ENCODE results near the gene SETD2.
A peak's percentile ranks its signal among the peaks of the same experiment; 100 is the strongest.

Gene SETD2

DNA sequence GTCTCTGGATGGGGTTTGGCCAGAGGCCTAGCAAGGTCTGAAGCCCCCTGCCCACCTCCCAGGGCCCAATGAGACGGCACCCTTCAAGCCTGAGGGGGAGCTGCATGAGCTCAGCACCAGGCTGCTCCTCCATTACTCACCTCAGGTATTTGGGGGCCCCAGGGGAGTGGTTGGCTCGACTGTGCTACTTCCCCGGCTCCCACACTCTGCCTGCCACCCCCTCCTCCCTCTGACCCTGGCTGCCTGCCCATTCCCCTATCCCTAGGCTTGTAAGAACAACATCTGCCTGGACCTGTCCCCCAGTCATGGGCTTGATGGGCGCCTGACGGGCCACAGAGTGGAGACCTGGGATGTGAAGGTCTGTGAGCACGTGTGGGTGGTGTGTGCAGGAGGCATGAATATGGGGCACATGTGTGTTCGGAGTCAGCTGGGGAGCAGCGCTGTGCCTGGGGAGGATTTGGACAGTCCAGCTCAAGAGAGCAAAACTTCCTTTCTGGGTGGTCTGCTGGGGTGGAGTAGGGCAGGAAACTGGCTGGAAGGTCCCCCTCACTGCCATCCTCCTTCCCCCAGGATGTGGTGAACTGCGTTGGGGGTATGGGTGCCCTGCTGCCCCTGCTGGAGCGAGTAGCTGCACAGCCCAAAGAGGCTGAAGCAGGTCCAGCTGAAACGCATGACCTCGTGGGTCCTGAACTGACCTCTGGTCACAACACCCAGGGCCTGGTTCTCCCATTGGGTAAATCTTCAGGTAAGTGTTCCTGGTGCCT lies 167.0 kb downstream of the SETD2 start:
- no peak for DNase-seq

DNA sequence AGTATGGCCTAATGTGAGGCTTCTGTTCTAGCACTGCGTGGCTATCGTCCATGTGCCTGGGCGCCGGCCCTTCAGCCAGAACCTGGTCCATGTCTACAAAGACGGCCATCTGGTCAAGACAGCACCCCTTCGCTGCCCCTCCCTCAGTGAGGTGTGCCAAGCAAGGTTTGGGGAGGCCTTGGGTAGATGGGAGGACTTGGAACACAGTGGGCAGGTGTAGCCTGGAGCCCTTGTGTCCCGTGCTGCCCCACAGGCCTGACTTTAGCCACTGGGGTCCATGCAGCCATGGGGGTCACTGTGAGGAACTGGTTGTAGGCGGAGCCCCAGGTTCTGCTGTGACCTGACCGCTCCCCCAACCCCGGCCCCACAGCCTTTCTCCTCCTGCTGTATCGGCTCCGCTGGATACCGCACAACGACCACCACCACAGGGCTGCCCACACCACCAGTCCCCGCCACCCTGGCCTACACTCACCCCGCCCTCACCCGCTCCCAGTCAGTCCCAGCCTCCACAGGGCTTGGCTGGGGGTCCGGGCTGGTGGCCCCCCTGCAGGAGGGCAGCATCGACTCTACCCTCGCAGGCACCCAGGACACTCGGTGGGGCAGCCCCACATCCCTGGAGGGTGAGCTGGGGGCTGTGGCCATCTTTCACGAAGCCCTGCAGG lies 167.9 kb downstream of the SETD2 start:
- no peak for DNase-seq

DNA sequence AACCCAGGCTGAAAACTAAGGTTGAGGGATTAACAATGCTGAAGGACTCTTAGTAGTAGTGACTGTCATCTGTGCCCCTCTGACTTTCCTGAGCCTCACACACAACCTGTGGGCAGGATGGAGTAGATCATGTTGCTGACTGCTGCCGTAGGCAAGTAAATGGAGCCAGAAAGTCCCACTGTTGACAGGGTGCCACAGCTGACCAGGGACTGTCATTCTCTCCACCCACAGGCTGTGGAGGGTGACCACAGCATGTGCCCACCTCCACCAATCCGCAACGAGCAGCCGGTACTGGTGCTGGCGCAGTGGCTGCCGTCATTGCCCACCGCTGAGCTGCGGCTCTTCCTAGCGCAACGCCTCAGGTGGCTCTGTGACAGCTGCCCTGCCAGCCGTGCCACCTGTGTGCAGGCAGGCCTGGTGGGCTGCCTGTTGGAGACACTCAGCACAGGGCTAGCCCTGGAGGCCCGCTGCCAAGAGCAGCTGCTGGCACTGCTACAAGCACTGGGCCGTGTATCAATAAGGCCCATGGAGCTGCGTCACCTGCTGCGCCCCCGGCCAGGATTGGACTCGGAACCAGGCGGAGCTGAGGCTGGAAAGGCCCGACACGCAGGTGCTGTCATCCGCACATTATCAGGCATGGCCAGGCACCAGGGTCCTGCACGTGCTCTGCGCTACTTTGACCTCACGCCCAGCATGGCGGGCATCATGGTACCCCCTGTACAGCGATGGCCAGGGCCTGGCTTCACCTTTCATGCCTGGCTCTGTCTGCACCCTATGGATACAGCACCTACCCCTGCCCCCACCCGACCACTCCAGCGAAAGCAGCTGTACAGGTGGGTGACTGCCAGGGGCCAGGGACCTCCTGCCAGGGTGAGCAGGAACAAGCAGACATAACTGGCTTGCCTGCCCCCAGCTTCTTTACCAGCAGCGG lies 168.8 kb downstream of the SETD2 start:
- DNase-seq, result no peak

DNA sequence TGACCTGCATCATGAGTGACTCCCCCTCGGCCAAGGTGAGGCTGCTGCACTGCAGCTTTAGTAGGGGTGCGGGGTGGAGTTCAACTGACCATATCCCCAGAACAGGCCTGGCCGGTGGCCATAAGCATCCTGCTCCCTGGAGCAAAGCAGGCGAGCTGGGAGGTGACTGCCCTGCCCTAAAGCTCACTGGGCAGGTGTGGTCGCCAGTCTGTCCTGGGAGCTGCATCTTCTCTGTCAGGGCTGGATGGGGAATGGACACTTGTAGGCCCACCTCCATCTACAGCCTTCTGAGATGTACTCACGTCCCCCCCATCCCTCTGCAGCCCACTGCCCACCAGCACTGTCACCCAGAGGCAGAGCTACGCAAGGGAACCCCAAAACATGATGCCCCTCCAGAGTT lies 169.9 kb downstream of the SETD2 start:
- DNase-seq, result no peak

DNA sequence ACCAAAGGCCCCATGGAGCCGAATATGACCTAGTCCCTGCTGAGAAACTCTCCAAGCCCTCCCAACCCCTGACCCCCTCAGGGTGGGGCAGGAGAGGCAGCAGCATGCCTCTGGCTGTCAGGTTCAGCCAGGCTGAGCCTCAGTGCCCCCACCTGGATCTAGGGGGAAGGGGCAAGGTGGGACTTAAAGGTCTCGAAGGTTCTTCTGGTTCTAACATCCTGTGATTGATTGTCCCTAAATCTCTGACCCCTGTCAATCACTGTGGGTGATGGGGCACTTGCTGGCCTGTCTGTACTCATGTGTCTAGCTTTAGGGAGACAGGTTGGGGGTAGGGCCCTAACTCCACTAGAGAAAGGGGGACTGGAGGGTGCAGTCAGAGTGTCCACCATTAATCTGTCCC lies 170.6 kb downstream of the SETD2 start:
- DNase-seq, result no peak

DNA sequence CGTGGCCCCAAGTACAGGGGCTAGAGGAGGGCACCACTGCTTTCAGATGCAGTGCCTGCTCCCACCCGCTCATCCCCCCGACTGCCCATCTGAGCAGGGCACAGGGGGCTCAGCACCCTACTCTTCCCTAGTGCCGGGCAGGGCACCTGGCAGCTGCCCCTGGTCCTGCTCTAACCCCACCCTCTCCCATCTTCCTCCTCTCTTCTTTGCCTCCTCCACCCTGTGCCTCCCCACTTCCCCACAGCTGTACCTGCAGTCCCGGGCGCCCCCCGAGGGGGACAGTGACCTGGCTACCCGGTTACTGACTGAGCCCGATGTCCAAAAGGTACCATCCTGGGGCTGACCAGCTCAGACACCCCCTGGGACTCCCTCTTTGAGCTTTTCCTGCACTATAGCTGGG lies 171.7 kb downstream of the SETD2 start:
- no peak for DNase-seq

DNA sequence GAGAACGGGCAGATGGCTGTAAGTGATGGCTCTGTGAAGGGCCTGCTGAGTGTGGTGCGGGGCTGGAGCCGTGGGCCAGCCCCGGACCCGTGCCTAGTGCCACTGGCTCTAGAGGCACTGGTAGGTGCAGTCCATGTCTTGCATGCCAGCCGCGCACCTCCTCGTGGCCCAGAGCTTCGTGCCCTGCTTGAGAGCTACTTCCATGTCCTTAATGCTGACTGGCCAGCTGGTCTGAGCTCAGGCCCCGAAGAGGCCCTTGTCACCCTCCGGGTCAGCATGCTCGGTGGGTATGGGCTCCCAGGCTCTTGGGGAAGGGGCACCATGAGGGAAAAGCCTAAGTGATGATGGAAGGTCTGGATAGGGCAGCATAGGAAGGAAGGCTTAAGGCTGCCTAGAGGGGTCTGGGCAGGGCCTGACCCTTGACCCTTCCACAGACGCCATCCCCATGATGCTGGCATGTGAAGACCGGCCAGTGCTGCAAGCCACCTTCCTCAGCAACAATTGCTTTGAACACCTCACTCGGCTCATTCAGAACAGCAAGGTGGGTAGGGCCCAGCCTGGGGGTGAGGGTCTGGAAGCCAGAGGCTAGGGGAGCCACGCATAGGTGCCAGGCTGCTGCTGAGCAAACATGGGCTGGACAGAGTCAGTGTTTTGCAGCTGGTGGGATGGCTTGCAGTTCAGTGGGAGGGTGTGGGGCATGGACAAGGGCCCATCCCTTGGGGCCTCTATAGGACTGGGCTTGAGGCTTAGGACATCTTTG lies 172.3 kb downstream of the SETD2 start:
- no peak for DNase-seq

DNA sequence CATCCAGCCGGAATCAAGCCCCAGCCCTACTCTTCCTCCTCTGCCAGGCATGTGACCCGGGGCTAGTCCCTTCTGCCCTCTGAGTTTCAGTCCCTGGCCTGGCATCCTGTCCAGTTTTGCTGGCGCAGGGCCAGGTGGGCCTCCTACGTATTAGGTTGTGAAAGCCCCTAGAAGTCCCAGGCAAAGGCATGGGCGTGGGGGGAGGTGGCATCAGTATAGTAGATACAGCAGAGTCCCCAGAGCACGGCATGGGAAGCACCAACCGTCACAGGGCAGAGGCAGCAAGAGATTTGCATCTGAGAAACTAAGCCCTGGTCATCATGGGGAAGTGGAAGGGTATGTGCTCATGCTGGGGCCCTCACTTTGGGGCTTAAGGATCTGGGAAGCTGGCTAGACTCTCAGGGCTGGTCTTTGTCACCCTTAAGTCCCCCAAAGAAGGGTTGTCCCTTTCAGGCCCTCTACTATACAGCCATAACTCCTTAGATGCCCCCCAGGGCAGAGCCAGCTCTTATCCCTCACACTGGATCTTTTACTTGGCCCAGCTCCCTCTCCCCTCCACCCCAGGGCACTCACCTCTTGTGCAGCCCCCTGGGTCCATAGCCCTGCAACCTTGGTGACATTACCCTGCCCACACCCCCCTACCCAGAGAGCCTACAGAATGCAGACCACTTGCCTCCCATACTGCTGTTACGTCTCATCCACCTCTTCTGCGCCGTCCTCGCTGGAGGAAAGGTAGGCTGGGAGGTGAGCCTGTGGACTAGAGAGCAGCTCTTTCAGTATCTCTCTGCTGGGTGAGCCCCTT lies 173.1 kb downstream of the SETD2 start:
- no peak for DNase-seq

DNA sequence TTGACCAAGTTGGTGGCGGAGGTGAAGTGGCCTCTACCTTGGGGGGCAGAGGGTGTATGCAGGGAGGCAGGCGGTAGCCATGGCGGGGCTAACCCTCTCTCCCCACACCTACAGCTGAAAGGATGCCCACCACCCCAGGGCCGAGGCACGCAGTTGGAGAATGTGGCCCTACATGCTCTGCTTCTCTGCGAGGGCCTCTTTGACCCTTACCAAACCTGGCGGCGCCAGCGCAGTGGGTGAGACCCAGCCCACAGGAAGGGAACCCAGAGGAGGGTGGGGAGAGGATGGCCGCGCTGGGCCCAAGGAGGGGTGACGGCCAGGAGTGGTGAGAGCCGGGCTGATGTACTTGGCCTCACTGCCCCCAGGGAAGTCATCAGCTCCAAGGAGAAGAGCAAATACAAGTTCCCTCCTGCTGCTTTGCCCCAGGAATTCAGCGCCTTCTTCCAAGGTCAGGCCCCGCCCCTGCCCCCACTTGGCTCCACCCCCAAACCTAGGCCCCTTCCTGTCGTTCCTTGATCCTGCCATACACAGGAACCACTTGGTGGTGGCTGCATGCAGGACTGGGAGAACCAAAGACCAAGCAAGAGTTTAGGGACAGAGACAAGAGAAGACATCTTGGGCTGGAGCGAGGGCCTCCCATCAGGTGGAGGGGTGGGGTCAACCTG lies 174.6 kb downstream of the SETD2 start:
- no peak for DNase-seq

DNA sequence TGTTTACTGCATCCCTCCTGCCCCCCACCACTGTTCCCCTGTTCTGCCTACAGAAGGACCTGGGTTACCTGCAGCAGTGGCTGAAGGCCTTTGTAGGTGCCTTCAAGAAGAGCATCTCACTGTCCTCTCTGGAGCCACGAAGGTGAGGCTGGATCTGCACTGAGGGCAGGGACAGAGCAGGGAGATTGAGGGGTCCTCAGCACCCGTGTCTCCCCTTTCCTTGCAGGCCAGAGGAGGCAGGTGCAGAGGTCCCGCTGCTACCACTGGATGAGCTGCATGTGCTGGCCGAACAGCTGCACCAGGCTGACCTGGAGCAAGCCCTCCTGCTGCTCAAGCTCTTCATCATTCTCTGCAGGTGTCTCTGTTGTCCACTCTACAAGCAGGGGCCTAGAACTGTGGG lies 175.3 kb downstream of the SETD2 start:
- no peak for DNase-seq

DNA sequence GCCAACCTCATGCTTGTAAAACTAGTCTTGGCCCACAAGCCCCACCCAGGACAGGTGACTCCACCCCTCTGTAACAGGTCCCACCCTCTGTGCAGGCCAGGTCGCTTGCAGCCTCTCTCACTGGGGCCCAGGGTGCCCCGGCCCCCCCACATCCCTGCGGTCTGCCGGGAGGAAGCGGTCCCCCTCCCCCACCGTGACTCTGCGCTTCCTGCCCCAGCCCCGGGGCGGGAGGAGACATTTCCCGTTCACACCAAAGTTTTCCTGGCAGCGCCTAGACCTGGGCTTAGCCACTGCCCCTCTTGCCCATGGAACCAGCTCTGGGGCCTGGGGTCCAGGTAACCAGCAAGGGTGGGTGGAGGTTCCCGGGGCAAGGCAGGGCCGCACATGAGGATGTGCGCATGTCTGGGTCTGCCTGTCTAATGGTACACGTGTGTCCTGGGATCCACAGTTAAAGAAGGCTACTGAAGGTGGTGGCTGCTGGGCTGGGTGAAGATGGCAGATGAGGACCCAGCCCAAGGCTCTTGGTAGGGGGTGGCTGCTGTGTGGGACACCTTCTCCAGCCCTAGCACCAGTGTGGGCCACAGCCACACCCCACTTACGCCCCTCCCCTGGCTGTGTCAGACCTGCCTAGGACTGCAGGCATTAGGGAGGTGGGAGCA lies 176.0 kb downstream of the SETD2 start:
- peak in 1 of 2 experiments; percentile 19 for DNase-seq

DNA sequence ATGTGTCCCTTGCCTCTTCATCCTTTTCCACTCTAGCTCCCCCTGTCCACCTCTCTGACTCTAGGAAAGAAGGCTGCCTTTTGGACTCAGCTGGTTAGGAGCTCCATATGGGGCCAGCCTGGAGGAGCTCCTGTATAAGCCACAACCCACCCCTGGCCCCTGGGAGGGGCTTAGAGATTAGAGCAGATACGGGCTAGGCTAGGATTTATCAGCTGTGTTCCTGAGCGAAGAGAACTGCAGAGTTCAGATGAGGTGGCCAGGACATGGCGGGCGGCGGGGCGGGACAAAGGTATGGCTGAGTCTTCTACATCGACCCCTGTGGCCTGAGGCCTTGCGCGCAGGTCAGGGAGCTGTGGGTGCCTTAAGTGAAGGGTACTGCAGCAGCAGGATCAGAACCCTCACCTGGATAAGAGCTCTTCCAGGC lies 176.6 kb downstream of the SETD2 start:
- DNase-seq, result no peak

DNA sequence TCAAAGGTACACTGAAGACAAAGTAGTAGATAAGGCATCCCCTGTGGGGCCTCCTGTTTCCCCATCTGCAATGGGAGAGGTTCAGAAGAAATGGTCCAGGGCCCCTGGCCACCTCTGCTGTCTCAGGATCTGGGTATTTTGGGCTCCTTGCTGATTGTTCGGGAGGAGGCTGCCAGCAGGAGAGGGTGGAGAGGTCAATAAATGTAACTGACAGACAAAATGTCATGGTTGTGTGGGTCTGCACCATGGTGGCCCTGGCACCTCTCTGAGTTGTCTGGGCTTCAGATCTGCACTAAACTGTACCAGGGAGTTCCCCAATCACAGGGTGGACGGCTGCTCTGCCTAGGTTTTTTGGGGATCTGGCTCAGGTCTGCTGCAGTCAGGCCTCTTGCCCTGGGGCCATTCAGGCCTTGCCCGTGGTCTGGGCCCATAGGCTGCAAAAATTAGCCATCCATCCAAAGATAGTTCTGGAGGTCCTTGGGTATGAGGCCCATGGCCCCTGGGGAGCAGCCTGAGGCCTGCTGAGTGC lies 177.1 kb downstream of the SETD2 start:
- no peak for DNase-seq

DNA sequence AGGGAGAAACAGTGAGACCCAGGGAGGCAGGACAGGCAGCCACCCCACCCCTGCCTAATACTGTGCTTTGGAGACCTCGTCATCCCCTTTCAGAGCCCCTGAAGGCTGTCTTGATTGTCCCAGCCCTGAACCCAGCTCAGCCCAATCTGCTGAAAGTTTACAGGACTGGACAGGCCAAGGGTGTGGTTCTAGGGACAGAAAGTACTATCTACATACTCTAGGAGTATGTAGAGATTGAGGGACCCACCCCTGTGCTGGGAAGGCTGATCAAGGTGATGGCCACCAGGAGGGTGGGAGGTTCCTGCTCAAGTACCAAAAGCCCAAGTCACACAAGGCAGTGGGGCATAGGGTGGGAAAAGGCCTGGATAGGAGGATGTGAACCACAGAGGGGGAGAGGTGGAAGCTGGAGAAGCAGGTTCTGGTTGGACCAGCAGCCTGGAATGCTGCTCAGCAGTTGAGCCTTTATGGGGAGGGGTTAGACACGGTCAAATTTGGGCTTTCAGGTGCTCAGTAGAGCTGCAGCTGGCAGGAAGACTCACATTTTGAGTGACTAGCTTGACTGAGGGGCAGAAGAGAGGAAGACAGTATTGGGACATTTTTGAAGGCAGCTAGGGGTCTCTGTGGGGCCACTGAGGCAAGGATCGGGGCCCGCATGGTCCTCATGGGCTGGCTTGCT lies 177.7 kb downstream of the SETD2 start:
- DNase-seq, result no peak

DNA sequence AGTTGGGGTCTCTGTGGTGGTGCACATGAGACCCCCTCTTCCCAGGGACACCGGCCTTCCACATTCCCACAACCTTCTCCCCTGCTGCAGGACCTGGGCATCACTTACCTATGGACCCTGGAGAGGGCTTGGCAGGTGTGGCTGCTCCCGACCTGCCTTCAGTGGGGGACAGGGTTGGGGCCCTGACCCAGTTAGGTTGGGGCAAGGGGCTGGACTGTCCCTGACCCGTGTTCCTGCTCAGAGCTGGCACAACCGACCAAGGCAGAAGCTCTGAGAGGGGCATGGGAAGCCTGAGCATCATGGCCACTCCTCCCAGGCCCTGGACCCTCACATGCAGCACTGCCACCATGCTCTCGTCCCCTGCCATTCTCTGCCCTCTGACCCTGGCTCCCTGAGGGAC lies 178.3 kb downstream of the SETD2 start:
- no peak for DNase-seq

DNA sequence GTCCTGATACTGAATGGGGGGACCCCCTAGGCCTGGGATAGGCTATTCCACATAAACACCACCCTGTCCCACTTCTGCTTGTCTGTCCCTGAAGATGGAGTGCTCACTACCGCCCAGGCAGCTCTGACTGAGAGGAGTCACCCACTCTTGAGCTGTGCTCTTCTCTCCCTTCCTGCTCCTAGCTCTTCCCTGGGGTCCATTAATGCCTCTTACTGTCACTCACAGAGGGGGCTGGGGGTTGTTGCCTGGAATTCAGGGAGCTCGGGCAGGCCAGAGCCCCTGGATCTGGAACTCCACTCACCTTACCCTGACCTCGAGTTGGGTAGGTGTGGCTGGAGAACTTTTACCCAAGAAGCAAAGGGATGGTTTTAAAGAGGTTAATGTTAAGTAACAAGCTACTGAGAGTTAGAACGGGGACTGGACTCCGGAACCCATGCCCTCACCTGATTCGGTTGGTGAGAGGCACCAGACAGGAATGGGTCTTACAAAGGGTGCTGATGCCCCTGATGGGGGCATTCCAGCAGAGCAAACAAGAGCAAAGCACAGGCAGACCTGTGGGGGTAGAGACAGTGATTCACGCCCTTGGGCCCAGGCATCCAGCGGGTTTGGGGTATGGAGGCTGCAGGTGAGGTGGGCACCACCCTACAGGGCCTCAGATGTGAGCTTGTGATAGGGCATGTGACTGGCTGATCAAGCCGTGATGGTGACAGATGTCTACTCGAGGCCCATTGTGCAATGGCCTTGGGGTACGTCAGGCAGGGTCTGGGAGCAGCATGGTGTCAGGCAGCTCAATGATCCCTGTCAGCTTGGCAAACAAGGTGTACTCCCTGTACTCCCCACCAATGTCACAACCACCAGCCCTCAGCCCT lies 179.1 kb downstream of the SETD2 start:
- DNase-seq, result no peak

DNA sequence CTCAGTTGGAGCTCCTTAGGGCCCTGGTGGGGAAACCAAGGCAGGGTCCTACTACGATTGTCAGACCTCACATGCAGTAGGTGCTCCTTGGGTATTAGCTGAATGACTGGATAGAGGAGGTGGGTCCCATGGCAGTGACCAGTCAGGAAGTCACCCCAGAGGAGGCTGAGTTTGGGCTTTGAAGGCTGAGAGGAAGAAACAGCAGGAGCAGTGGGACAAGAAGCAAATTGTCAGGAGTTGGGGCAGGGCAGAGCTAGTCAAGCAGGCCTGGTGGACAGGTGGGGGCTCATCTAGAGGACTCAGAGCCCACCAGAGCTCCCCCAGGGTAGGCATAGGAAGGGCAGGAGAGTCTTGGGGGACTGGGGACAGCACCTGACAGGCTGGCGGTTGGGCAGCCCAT lies 181.4 kb downstream of the SETD2 start:
- no peak for DNase-seq

DNA sequence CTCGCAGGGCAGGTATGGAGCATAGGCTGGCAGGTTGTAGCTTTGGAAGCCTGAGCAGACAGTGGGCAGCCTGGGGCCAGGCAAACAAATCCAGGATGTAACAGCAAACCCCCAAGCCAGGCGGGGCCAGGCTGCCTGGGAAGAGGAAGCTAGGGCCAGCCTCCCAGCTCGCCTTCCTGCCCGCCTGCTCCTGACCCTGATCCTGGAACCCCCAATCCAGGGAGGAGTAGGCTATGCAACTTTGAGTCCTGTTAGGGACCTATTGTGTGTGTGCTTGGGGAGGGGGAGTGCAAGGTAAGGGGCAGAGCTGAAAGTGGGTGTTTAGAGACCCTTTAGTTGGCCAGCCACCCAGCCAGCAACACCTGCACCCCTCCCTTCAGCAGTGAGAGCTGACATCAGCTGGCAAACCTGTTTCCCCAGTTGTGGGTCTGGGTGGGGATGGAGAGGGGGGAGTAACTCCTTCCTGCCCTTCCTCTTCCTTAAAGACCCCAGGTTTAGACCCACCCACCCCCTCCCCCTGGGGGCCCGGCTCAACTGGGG lies 181.9 kb downstream of the SETD2 start:
- peak; percentile 34 to 56 for DNase-seq

Measured in NCI-H526 (cell line).